Mesenchymal stem cell (in vitro differentiated cells and primary cell): Measurements from ENCODE around the gene STRN.

Experiments
- DNase-seq: peaks from one replicate; pipeline ENCODE4 v3.0.0-alpha.2; 2013
- H2AFZ ChIP-seq: one replicate; pipeline ENCODE4 v1.6.1; 2013; ENCODE audit warnings: low read depth, mild to moderate bottlenecking, control low read depth, inconsistent platforms, low read length, moderate library complexity
- H2AK5ac ChIP-seq: 2 replicates; pipeline ENCODE4 v1.6.1; 2013; ENCODE audit warnings: low read length, moderate library complexity, mild to moderate bottlenecking, inconsistent platforms; ENCODE audit not compliant: severe bottlenecking
- H2BK120ac ChIP-seq: one replicate; pipeline ENCODE4 v1.6.1; 2013; ENCODE audit warnings: low read depth, mild to moderate bottlenecking, inconsistent platforms, low read length, moderate library complexity
- H2BK12ac ChIP-seq, 2 experiments: one replicate each; pipeline ENCODE4 v1.6.1; 2013; ENCODE audit warnings: inconsistent platforms in 2 of 2, low read length in 2 of 2, mild to moderate bottlenecking in 2 of 2, moderate library complexity in 2 of 2, control low read depth in 1 of 2
- H2BK15ac ChIP-seq: one replicate; pipeline ENCODE4 v1.6.1; 2013; ENCODE audit warnings: mild to moderate bottlenecking, low read depth, inconsistent platforms; ENCODE audit not compliant: poor library complexity, severe bottlenecking
- H2BK5ac ChIP-seq: 2 replicates; pipeline ENCODE4 v1.6.1; 2013; ENCODE audit warnings: low read depth, mild to moderate bottlenecking, low read length, control low read depth, inconsistent platforms; ENCODE audit not compliant: poor library complexity, severe bottlenecking
- H3K14ac ChIP-seq, 2 experiments: one replicate each; pipeline ENCODE4 v1.6.1; 2013; ENCODE audit warnings: inconsistent platforms in 2 of 2, low read length in 2 of 2, control low read depth in 1 of 2, mild to moderate bottlenecking in 1 of 2, moderate library complexity in 1 of 2
- H3K18ac ChIP-seq, 2 experiments: one replicate each; pipeline ENCODE4 v1.6.1; 2013; ENCODE audit warnings: inconsistent platforms in 2 of 2, low read length in 2 of 2, control low read depth in 1 of 2, low read depth in 1 of 2, mild to moderate bottlenecking in 1 of 2
- H3K23ac ChIP-seq, 2 experiments: one replicate each; pipeline ENCODE4 v1.6.1; 2013; ENCODE audit warnings: inconsistent platforms in 2 of 2, low read length in 2 of 2, mild to moderate bottlenecking in 2 of 2, moderate library complexity in 2 of 2, control low read depth in 1 of 2
- H3K27ac ChIP-seq: 2 replicates; pipeline ENCODE4 v1.5.1; 2013; ENCODE audit warnings: mild to moderate bottlenecking, moderate library complexity, low read length, control low read depth, inconsistent platforms; ENCODE audit not compliant: poor library complexity, severe bottlenecking
- H3K27me3 ChIP-seq, 2 experiments: 2 replicates each; pipeline versions ENCODE4 v1.6.1 to v1.7.0; 2013; ENCODE audit warnings: low read length in 2 of 2, mild to moderate bottlenecking in 2 of 2, moderate library complexity in 2 of 2, control low read depth in 1 of 2, inconsistent platforms in 1 of 2; ENCODE audit not compliant: control insufficient read depth in 1 of 2, insufficient read depth in 1 of 2
- H3K36me3 ChIP-seq, 2 experiments: 2 replicates each; pipeline versions ENCODE4 v1.6.1 to v1.7.0; 2013; ENCODE audit warnings: low read length in 2 of 2, control low read depth in 1 of 2, inconsistent platforms in 1 of 2, low read depth in 1 of 2, mild to moderate bottlenecking in 1 of 2; ENCODE audit not compliant: insufficient read depth in 2 of 2, control insufficient read depth in 1 of 2
- H3K4ac ChIP-seq, 2 experiments: one replicate each; pipeline ENCODE4 v1.6.1; 2013; ENCODE audit warnings: inconsistent platforms in 2 of 2, low read length in 2 of 2, mild to moderate bottlenecking in 2 of 2, moderate library complexity in 2 of 2, control low read depth in 1 of 2, low read depth in 1 of 2
- H3K4me1 ChIP-seq: 2 replicates; pipeline ENCODE4 v1.6.1; 2013; ENCODE audit warnings: low read depth, low read length, control low read depth; ENCODE audit not compliant: control insufficient read depth, insufficient read depth
- H3K4me2 ChIP-seq: 2 replicates; pipeline ENCODE4 v1.6.1; 2013; ENCODE audit warnings: low read length, mild to moderate bottlenecking, inconsistent platforms; ENCODE audit not compliant: poor library complexity, severe bottlenecking
- H3K4me3 ChIP-seq, 2 experiments: 2 replicates each; pipeline versions ENCODE4 v1.5.1 to v1.7.0; 2013; ENCODE audit warnings: low read length in 2 of 2, mild to moderate bottlenecking in 2 of 2, control low read depth in 1 of 2, low read depth in 1 of 2; ENCODE audit not compliant: insufficient read depth in 1 of 2
- H3K79me1 ChIP-seq: replicated peaks from 2 replicates; pipeline ENCODE4 v1.6.1; 2013; ENCODE audit warnings: mild to moderate bottlenecking, control low read depth, low read length, inconsistent platforms; ENCODE audit not compliant: poor library complexity, severe bottlenecking
- H3K9ac ChIP-seq: 2 replicates; pipeline ENCODE4 v1.7.0; 2013; ENCODE audit warnings: mild to moderate bottlenecking, low read length, moderate library complexity
- H3K9me3 ChIP-seq: 2 replicates; pipeline ENCODE4 v1.7.0; 2013; ENCODE audit warnings: mild to moderate bottlenecking, low read length; ENCODE audit not compliant: control insufficient read depth
- H4K8ac ChIP-seq: one replicate; pipeline ENCODE4 v1.6.1; 2013; ENCODE audit warnings: inconsistent platforms, mild to moderate bottlenecking, low read length, moderate library complexity
- H4K91ac ChIP-seq: one replicate; pipeline ENCODE4 v1.6.1; 2013; ENCODE audit warnings: mild to moderate bottlenecking, low read length, inconsistent platforms
- whole genome bisulfite sequencing: methylation state at CpG from one replicate; pipeline ENCODE4 v1.1.7; 2013; ENCODE audit warnings: mixed read lengths; 5-methylcytosine and 5-hydroxymethylcytosine counted together

STRN gene

DNA sequence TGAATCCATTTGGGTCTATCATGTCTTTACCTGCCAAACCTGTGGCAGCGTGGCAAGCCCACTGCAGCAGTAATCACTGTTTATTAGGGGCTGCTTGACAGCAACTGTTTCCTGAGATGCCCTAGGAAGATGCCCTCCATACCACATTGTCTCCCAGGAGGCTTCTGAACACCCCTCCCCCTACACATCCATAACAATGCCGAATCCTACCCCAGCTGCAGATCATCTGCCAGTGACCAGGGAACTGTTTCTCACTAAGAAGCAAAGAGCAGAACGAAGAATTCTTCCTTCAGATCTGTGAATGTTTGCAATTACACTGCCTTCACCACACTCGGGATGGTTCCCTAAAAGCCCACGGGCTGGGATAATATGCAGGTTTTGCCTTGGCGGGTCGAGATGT, 142.1 kb downstream of the STRN start:
- 78% methylated on average over 7 of the region's 7 CpGs for WGBS
- no peak overlapping the region for H4K8ac ChIP-seq
- H3K4ac ChIP-seq, result no peak overlapping the region

DNA sequence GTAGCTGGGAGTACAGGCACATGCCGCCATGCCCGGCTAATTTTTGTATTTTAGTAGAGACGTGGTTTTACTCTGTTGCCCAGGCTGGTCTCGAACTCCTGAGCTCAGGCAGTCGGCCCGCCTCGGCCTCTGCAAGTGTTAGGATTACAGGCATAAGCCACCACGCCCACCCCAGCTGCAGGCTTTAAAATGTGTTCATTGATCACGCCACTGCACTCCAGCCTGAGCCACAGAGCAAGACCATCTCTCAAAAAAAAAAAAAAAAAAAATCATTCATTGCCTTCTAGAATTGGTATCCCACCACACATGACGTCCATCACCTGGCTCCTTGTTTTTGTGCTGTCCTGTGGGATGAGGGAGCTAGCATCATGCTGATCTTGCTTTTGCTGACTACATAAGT, 142.5 kb downstream of the STRN start:
- WGBS, result 90% methylated on average over 10 of the region's 10 CpGs
- Histone ChIP-seq H3K27ac (no peak overlapping the region), H2BK5ac (no peak overlapping the region), H3K23ac (no peak overlapping the region), H2AK5ac (no peak overlapping the region), H2BK12ac (no peak overlapping the region), H2BK15ac (no peak overlapping the region), H3K4me1 (peaks cover 2% of the 10 kb centered on the region), H3K27me3 (peaks cover 0 to 4% of the 10 kb centered on the region in 2 experiments), H2BK120ac (no peak overlapping the region), H3K4me2 (no peak overlapping the region), H3K4me3 (no peak overlapping the region), H4K8ac (no peak overlapping the region), H3K36me3 (no peaks in the 10 kb centered on the region), H3K9me3 (no peaks in the 10 kb centered on the region), H3K14ac (no peak overlapping the region), H3K79me1 (no peaks in the 10 kb centered on the region), H3K9ac (no peak overlapping the region), H3K4ac (no peak overlapping the region), H3K18ac (no peak overlapping the region), H2AFZ (no peak overlapping the region), H4K91ac (no peak overlapping the region)
- DNase-seq, result no peak

More for the DNA sequence above, 142.1 kb downstream of the STRN start:
- Histone ChIP-seq H3K23ac (no peak overlapping the region), H3K4me3 (no peak overlapping the region), H2BK120ac (no peak overlapping the region), H3K36me3 (no peaks in the 10 kb centered on the region), H3K27ac (no peak overlapping the region), H3K14ac (no peak overlapping the region), H2AK5ac (no peak overlapping the region), H3K27me3 (peaks cover 0 to 4% of the 10 kb centered on the region in 2 experiments), H3K4me1 (peaks cover 2% of the 10 kb centered on the region), H3K9me3 (no peaks in the 10 kb centered on the region), H2AFZ (no peak overlapping the region), H2BK5ac (no peak overlapping the region), H2BK12ac (no peak overlapping the region), H3K18ac (no peak overlapping the region), H2BK15ac (no peak overlapping the region), H4K91ac (no peak overlapping the region), H3K9ac (no peak overlapping the region), H3K79me1 (no peaks in the 10 kb centered on the region), H3K4me2 (no peak overlapping the region)
- no peak for DNase-seq

DNA sequence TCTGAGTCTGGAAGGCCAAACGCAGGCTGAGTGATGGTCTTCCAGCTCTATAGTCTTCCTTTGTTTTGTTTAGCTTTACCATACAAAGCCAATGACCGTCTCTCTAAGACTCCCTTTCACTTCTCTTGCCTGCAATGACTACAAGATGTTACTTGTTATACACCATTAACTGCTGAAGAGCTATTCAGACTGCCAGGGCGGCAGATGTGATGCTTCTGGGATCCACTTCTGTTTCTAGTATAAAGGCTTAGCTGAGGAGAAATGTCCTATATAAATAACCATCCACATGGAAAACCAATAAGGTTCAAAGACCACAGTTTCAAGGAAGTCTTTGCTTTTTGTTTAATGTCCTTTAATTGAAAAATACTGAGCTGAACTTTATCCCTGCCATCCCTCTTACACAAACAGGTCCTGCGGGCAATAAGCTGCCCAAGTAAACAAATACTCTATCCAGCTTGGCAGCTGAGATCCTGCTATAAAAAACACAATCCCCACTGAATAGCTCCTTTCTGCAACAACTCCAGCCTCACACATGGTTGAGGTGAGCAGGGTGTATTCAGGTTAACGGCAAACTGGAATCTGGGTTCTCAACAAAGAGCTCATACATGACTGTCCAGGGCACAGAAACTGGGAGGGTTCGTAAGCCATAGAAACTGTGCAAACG, 145.3 kb downstream of the STRN start:
- Histone ChIP-seq H3K9me3 (no peaks in the 10 kb centered on the region), H3K4me3 (no peak overlapping the region), H3K4me2 (no peak overlapping the region), H3K36me3 (no peaks in the 10 kb centered on the region), H2BK15ac (no peak overlapping the region), H2BK12ac (no peak overlapping the region), H4K91ac (no peak overlapping the region), H2AK5ac (no peak overlapping the region), H2BK5ac (no peak overlapping the region), H3K27me3 (peaks cover 0 to 4% of the 10 kb centered on the region in 2 experiments), H3K23ac (no peak overlapping the region), H4K8ac (no peak overlapping the region), H3K27ac (no peak overlapping the region), H3K18ac (no peak overlapping the region), H3K14ac (no peak overlapping the region), H3K9ac (no peak overlapping the region), H2AFZ (no peak overlapping the region), H2BK120ac (no peak overlapping the region), H3K4me1 (peaks cover 2% of the 10 kb centered on the region), H3K4ac (no peak overlapping the region), H3K79me1 (no peaks in the 10 kb centered on the region)
- no peak for DNase-seq
- WGBS, result 93% methylated on average over 6 of the region's 7 CpGs

DNA sequence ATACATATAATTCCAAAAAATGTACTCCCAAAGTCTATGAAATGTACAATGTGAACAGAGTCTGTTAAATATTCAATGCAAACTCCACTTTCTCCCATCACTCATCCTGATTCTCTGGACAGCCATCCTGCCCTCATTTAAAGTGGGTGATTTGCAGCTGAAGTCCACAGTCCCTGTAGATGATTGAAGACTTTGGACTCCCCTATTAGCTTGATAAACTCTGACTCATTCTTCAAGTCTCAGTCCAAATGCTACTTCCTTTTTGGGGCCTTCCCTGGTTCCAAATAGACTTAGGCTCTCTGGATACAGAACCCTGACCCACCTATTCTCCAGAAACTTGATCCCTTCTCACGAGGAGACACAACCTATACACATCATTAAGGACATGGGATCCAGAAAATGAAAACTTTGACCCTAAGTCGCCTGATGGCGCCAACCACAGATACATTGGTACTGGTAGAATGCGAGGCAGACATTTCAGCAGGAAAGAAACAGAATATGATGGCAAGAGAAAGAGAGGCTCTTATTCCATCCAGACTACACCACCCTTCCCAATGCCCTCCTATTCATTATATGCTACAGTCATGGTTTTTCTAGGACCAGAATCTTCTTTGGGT, 147.1 kb downstream of the STRN start:
- peaks cover 0 to under 1% of the 10 kb centered on the region in 2 experiments for H3K27me3 ChIP-seq
- no peak overlapping the region for H4K91ac ChIP-seq
- no peak overlapping the region for H2BK5ac ChIP-seq
- no peak overlapping the region for H3K14ac ChIP-seq
- H3K27ac ChIP-seq, result no peak overlapping the region
- H3K18ac ChIP-seq, result no peak overlapping the region
- no peak overlapping the region for H3K4me3 ChIP-seq
- H2AFZ ChIP-seq, result no peak overlapping the region
- no peak overlapping the region for H2AK5ac ChIP-seq
- no peaks in the 10 kb centered on the region for H3K9me3 ChIP-seq
- no peak overlapping the region for H3K4me2 ChIP-seq
- no peak for DNase-seq
- H3K79me1 ChIP-seq, result no peaks in the 10 kb centered on the region
- H2BK12ac ChIP-seq, result no peak overlapping the region
- H3K9ac ChIP-seq, result no peak overlapping the region
- no peak overlapping the region for H4K8ac ChIP-seq
- H3K23ac ChIP-seq, result no peak overlapping the region
- no peak overlapping the region for H2BK120ac ChIP-seq
- WGBS, result 88% methylated on average over 4 of the region's 4 CpGs
- no peak overlapping the region for H3K4ac ChIP-seq
- peaks cover 2% of the 10 kb centered on the region for H3K4me1 ChIP-seq
- no peak overlapping the region for H2BK15ac ChIP-seq
- no peaks in the 10 kb centered on the region for H3K36me3 ChIP-seq
